ENCODE measurements around the gene L3MBTL1. TPM values are rescaled to one million over a fixed set of nuclear protein-coding genes. Genes with fewer than 3 reads are reported as not detected.
A peak's percentile ranks its signal among the peaks of the same experiment; 100 is the strongest.
"Not testable (repeated sequence)": the region's sequence is repeated elsewhere in the genome, so short reads cannot be mapped to it uniquely, and the experiment has no call there.

The L3MBTL1 gene
- total RNA-seq, 2 donors from 2014 or later: 38.4 to 57.6 TPM

GRCh38 chr20:43584448-43585136 lies 77.1 kb downstream of the L3MBTL1 start:
- Mint-ChIP-seq H3K27me3 (ENCODE audit: insufficient read depth) (no peaks in the 10 kb centered on the region), H3K4me1 (peaks cover 8% of the 10 kb centered on the region), H3K27ac (no peak overlapping the region), H3K4me3 (no peak overlapping the region), H3K9me3 (no peaks in the 10 kb centered on the region), H3K36me3 (ENCODE audit: low read depth) (no peaks in the 10 kb centered on the region)
- Histone ChIP-seq H3K9ac (ENCODE audit: extremely low read depth, low read length, poor library complexity, severe bottlenecking) (no peak overlapping the region), H3K36me3 (ENCODE audit: control insufficient read depth, insufficient read depth, low read length) (no peaks in the 10 kb centered on the region), H3K27me3 (ENCODE audit: control insufficient read depth, insufficient read depth, low read length, poor library complexity, severe bottlenecking) (no peaks in the 10 kb centered on the region), H3K27ac (ENCODE audit: low read depth, low read length) (no peak overlapping the region), H3K4me1 (ENCODE audit: control insufficient read depth, insufficient read depth, low read length) (no peaks in the 10 kb centered on the region), H3K9me3 (ENCODE audit: control insufficient read depth, low read length) (no peaks in the 10 kb centered on the region), H3K4me3 (ENCODE audit: low read length) (no peak overlapping the region)
- TF ChIP-seq CTCF (conservative IDR thresholded peaks at IDR 0.05): no peak
- WGBS, 2 experiments (ENCODE audit: insufficient coverage in 1 of 2, insufficient read length in 1 of 2): 73 to 90% methylated on average over 6 to 7 of the region's 7 CpGs
- no peak for DNase-seq

GRCh38 chr20:43586641-43587040 lies 79.1 kb downstream of the L3MBTL1 start:
- no peak for DNase-seq
- Mint-ChIP-seq H3K4me3 (no peak overlapping the region), H3K4me1 (peaks cover 16% of the 10 kb centered on the region), H3K27ac (no peak overlapping the region), H3K9me3 (no peaks in the 10 kb centered on the region), H3K27me3 (ENCODE audit: insufficient read depth) (no peaks in the 10 kb centered on the region), H3K36me3 (ENCODE audit: low read depth) (no peaks in the 10 kb centered on the region)
- no peak for TF ChIP-seq CTCF (conservative IDR thresholded peaks at IDR 0.05)
- Histone ChIP-seq H3K36me3 (ENCODE audit: control insufficient read depth, insufficient read depth, low read length) (no peaks in the 10 kb centered on the region), H3K27me3 (ENCODE audit: control insufficient read depth, insufficient read depth, low read length, poor library complexity, severe bottlenecking) (no peaks in the 10 kb centered on the region), H3K27ac (ENCODE audit: low read depth, low read length) (no peak overlapping the region), H3K9me3 (ENCODE audit: control insufficient read depth, low read length) (no peaks in the 10 kb centered on the region), H3K9ac (ENCODE audit: extremely low read depth, low read length, poor library complexity, severe bottlenecking) (no peak overlapping the region), H3K4me1 (ENCODE audit: control insufficient read depth, insufficient read depth, low read length) (no peaks in the 10 kb centered on the region), H3K4me3 (ENCODE audit: low read length) (no peak overlapping the region)
- WGBS, 2 experiments (ENCODE audit: insufficient coverage in 1 of 2, insufficient read length in 1 of 2): 67 to 77% methylated on average over 4 to 8 of the region's 8 CpGs

- H3K9me3 ChIP-seq (ENCODE audit: control insufficient read depth, low read length); H3K9me3 Mint-ChIP-seq; H3K9ac ChIP-seq (ENCODE audit: extremely low read depth, low read length, poor library complexity, severe bottlenecking); H3K27me3 ChIP-seq (ENCODE audit: control insufficient read depth, insufficient read depth, low read length, poor library complexity, severe bottlenecking); H3K36me3 Mint-ChIP-seq (ENCODE audit: low read depth); DNase-seq; H3K36me3 ChIP-seq (ENCODE audit: control insufficient read depth, insufficient read depth, low read length); H3K4me1 ChIP-seq (ENCODE audit: control insufficient read depth, insufficient read depth, low read length); H3K27ac ChIP-seq (ENCODE audit: low read depth, low read length); H3K4me3 Mint-ChIP-seq; H3K27ac Mint-ChIP-seq; H3K27me3 Mint-ChIP-seq (ENCODE audit: insufficient read depth); H3K4me3 ChIP-seq (ENCODE audit: low read length): not testable (repeated sequence)
- H3K4me1 Mint-ChIP-seq: peaks cover 18% of the 10 kb centered on the region
- 93 to 97% methylated on average over 9 of the region's 10 CpGs for WGBS, 2 experiments (ENCODE audit: insufficient coverage in 1 of 2, insufficient read length in 1 of 2)
These were observed 81.0 kb downstream of the L3MBTL1 start for GRCh38 chr20:43588526-43588925.

GRCh38 chr20:43590036-43590391 lies 82.5 kb downstream of the L3MBTL1 start:
- DNase-seq: peak; percentile 72
- WGBS, 2 experiments (ENCODE audit: insufficient coverage in 1 of 2, insufficient read length in 1 of 2): 30 to 48% methylated on average over 5 to 8 of the region's 9 CpGs
- Mint-ChIP-seq H3K36me3 (ENCODE audit: low read depth) (peaks cover 13% of the 10 kb centered on the region), H3K27me3 (ENCODE audit: insufficient read depth) (no peaks in the 10 kb centered on the region), H3K27ac (peak overlapping the region; percentile 99), H3K4me3 (peak overlapping the region; percentile 82), H3K9me3 (no peaks in the 10 kb centered on the region), H3K4me1 (peaks cover 11% of the 10 kb centered on the region)
- H3K27ac ChIP-seq (ENCODE audit: low read depth, low read length): no peak overlapping the region
- H3K36me3 ChIP-seq (ENCODE audit: control insufficient read depth, insufficient read depth, low read length): peaks cover 16% of the 10 kb centered on the region
- no peaks in the 10 kb centered on the region for H3K9me3 ChIP-seq (ENCODE audit: control insufficient read depth, low read length)
- no peaks in the 10 kb centered on the region for H3K4me1 ChIP-seq (ENCODE audit: control insufficient read depth, insufficient read depth, low read length)
- peak overlapping the region; percentile 80 for H3K9ac ChIP-seq (ENCODE audit: extremely low read depth, low read length, poor library complexity, severe bottlenecking)
- no peak for TF ChIP-seq CTCF (conservative IDR thresholded peaks at IDR 0.05)
- peak overlapping the region; percentile 93 for H3K4me3 ChIP-seq (ENCODE audit: low read length)
- H3K27me3 ChIP-seq (ENCODE audit: control insufficient read depth, insufficient read depth, low read length, poor library complexity, severe bottlenecking): no peaks in the 10 kb centered on the region

Data from endodermal cell (in vitro differentiated cells).